Jurkat, Clone E6-1 (cell line): Measurements from ENCODE around the gene CCL26.
"Not testable (repeated sequence)": the region's sequence is repeated elsewhere in the genome, so short reads cannot be mapped to it uniquely, and the experiment has no call there.

Source experiments
- DNase-seq: peaks from one replicate; pipeline ENCODE4 v3.0.0-alpha.2; 2011; ENCODE audit warnings: low read depth, low spot score
- H3K4me3 ChIP-seq: 2 replicates; pipeline ENCODE4 v1.5.1; 2011; ENCODE audit warnings: mild to moderate bottlenecking, low read length, control low read depth, moderate library complexity

Gene CCL26

GRCh38 chr7:75795831-75796285 is 23.8 kb upstream of the CCL26 start:
- no peak for DNase-seq
- H3K4me3 ChIP-seq: no peak overlapping the region

- no peak overlapping the region for H3K4me3 ChIP-seq
- DNase-seq: no peak
Observed at GRCh38 chr7:75793676-75794075, 21.7 kb upstream of the CCL26 start.

- not testable (repeated sequence) for H3K4me3 ChIP-seq, DNase-seq
Observed at GRCh38 chr7:75792567-75792966, 20.6 kb upstream of the CCL26 start.

- no peak overlapping the region for H3K4me3 ChIP-seq
- no peak for DNase-seq
Observed at GRCh38 chr7:75789361-75789924, 17.4 kb upstream of the CCL26 start.

GRCh38 chr7:75788154-75788847 is 16.3 kb upstream of the CCL26 start:
- DNase-seq: not testable (repeated sequence)

GRCh38 chr7:75783058-75783457 is 11.0 kb upstream of the CCL26 start:
- H3K4me3 ChIP-seq, DNase-seq: not testable (repeated sequence)

More at GRCh38 chr7:75788154-75788847, 16.3 kb upstream of the CCL26 start:
- not testable (repeated sequence) for H3K4me3 ChIP-seq

- not testable (repeated sequence) for DNase-seq
Observed at GRCh38 chr7:75780647-75781273, 8.7 kb upstream of the CCL26 start.

GRCh38 chr7:75779516-75779915 is 7.5 kb upstream of the CCL26 start:
- not testable (repeated sequence) for H3K4me3 ChIP-seq, DNase-seq

More at GRCh38 chr7:75780647-75781273, 8.7 kb upstream of the CCL26 start:
- not testable (repeated sequence) for H3K4me3 ChIP-seq

GRCh38 chr7:75779035-75779434 is 7.0 kb upstream of the CCL26 start:
- H3K4me3 ChIP-seq, DNase-seq: not testable (repeated sequence)

GRCh38 chr7:75776295-75776971 is 4.4 kb upstream of the CCL26 start:
- H3K4me3 ChIP-seq: no peak overlapping the region
- peak; percentile 88 for DNase-seq

GRCh38 chr7:75773958-75774357 is 1.9 kb upstream of the CCL26 start:
- H3K4me3 ChIP-seq, DNase-seq: not testable (repeated sequence)

GRCh38 chr7:75771224-75771623 is 787 bp downstream of the CCL26 start:
- DNase-seq: no peak
- H3K4me3 ChIP-seq: no peak overlapping the region

GRCh38 chr7:75762350-75762917 is 9.6 kb downstream of the CCL26 start:
- peak; percentile 48 for DNase-seq
- no peak overlapping the region for H3K4me3 ChIP-seq

GRCh38 chr7:75761801-75762200 is 10.2 kb downstream of the CCL26 start:
- not testable (repeated sequence) for H3K4me3 ChIP-seq, DNase-seq

- DNase-seq: no peak
- no peak overlapping the region for H3K4me3 ChIP-seq
Observed at GRCh38 chr7:75758491-75758890, 13.5 kb downstream of the CCL26 start.

- no peak overlapping the region for H3K4me3 ChIP-seq
- DNase-seq: no peak
Observed at GRCh38 chr7:75757860-75758259, 14.2 kb downstream of the CCL26 start.

- no peak overlapping the region for H3K4me3 ChIP-seq
- DNase-seq: no peak
Observed at GRCh38 chr7:75756991-75757676, 14.9 kb downstream of the CCL26 start.

- no peak overlapping the region for H3K4me3 ChIP-seq
- no peak for DNase-seq
Observed at GRCh38 chr7:75756206-75756990, 15.6 kb downstream of the CCL26 start.
